ENCODE results near the gene CTDP1. TPM values are rescaled to one million over a fixed set of nuclear protein-coding genes. Genes with fewer than 3 reads are reported as not detected.

The CTDP1 gene
- total RNA-seq, 1 experiment from 2014 or later = 24.9 TPM

DNA sequence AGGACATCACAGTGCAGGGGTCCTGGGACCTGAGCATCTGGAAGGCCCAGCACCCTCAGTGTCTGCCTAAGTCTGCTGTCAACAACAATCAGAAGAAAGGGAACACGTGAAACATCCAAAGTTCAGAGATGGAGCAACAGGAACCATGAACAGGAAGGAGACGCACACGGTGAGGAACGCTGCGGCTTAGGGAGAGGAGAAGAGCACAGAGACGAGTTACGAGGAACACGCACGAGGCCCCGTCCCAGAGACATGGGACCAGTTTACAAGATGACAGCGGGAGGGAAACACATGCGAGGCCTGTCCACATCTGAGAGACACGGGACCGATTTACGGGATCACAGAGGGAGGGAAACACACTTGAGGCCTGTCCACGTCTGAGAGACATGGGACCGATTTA is 115.2 kb downstream of the CTDP1 start:
- Histone ChIP-seq H3K9ac (ENCODE audit: low read length) (no peak overlapping the region), H3K4me2 (ENCODE audit: low read length) (no peak overlapping the region), H3K9me2 (ENCODE audit: insufficient read depth) (no peaks in the 10 kb centered on the region), H3K9me3 (ENCODE audit: control insufficient read depth in 1 of 2, insufficient read depth in 1 of 2, low read depth in 1 of 2, low read length in 2 of 2) (no peaks in the 10 kb centered on the region), H3K36me3 (ENCODE audit: control insufficient read depth in 1 of 2, insufficient read depth in 2 of 2, low read length in 2 of 2) (no peaks in the 10 kb centered on the region), H4K20me1 (ENCODE audit: insufficient read depth) (no peaks in the 10 kb centered on the region), H3K27ac (ENCODE audit: low read depth, low read length) (no peak overlapping the region), H3K79me2 (ENCODE audit: insufficient read depth, low read length) (no peaks in the 10 kb centered on the region), H2AFZ (ENCODE audit: low read depth, low read length, poor library complexity, severe bottlenecking) (no peak overlapping the region), H3K4me3 (replicated peaks in 1 of 2; ENCODE audit: low read depth in 1 of 2, low read length in 2 of 2) (no peak overlapping the region), H3K27me3 (ENCODE audit: insufficient read depth, low read length) (no peaks in the 10 kb centered on the region), H3K4me1 (ENCODE audit: control insufficient read depth in 1 of 2, insufficient read depth in 2 of 2, low read length in 2 of 2) (no peaks in the 10 kb centered on the region)
- BruUV-seq (replicated peaks) = no TSS peak
- no peak for ATAC-seq
- POLR2A ChIA-PET = no interaction called here
- CTCF ChIA-PET = no interaction called here
- RAD21 ChIA-PET (ENCODE audit: low non-redundant PET in 1 of 2, low total read pairs in 2 of 2, uncharacterized antibody in 2 of 2, unreplicated experiment in 2 of 2) = no interaction called here
- intact Hi-C loops (cut with micrococcal nuclease) = no loop called here
- no peak for DNase-seq (ENCODE audit: low read depth, low spot score)
- TF ChIP-seq ZNF274 (IDR thresholded peaks at IDR 0.05; ENCODE audit: low read depth, low read length) = no peak
- no peak for TF ChIP-seq EZH2phosphoT487 (IDR thresholded peaks at IDR 0.05; ENCODE audit: borderline replicate concordance)
- no peak for TF ChIP-seq ZFX (IDR thresholded peaks at IDR 0.05)
- no peak for TF ChIP-seq SIN3A (IDR thresholded peaks at IDR 0.05; ENCODE audit: low read depth)
- TF ChIP-seq, protein P1, sequence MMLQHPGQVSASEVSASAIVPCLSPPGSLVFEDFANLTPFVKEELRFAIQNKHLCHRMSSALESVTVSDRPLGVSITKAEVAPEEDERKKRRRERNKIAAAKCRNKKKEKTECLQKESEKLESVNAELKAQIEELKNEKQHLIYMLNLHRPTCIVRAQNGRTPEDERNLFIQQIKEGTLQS (IDR thresholded peaks at IDR 0.05) = no peak
- no peak for TF ChIP-seq ELF1 (IDR thresholded peaks at IDR 0.05; ENCODE audit: borderline replicate concordance, low read depth)
- no peak for TF ChIP-seq EGR1 (IDR thresholded peaks at IDR 0.05; ENCODE audit: low read depth)

DNA sequence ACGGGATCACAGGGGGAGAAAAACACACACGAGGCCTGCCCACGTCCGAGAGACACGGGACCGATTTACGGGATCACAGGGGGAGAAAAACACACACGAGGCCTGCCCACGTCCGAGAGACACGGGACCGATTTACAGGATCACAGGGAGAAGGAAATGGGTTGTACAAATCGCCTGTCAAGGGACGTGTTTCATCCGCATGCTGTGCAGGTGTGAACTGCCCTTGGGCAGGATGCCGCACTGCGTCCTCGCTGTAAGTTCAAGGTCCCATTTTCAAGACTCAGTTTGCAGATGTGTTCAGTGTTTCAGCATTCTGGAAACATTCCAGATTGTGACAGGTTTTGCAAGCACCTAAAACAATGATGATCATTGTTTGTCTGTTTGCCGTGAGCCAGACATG is 115.8 kb downstream of the CTDP1 start:
- no peaks in the 10 kb centered on the region for H3K27me3 ChIP-seq (ENCODE audit: insufficient read depth, low read length)
- BruUV-seq (replicated peaks) = no TSS peak
- H3K4me3 ChIP-seq (replicated peaks in 1 of 2; ENCODE audit: low read depth in 1 of 2, low read length in 2 of 2) = no peak overlapping the region
- H2AFZ ChIP-seq (ENCODE audit: low read depth, low read length, poor library complexity, severe bottlenecking) = no peak overlapping the region
- H3K4me2 ChIP-seq (ENCODE audit: low read length) = no peak overlapping the region
- H3K9me3 ChIP-seq (ENCODE audit: control insufficient read depth in 1 of 2, insufficient read depth in 1 of 2, low read depth in 1 of 2, low read length in 2 of 2) = no peaks in the 10 kb centered on the region
- ChIA-PET CTCF (no interaction called here), POLR2A (no interaction called here), RAD21 (ENCODE audit: low non-redundant PET in 1 of 2, low total read pairs in 2 of 2, uncharacterized antibody in 2 of 2, unreplicated experiment in 2 of 2) (no interaction called here)
- no peak for ATAC-seq
- H3K36me3 ChIP-seq (ENCODE audit: control insufficient read depth in 1 of 2, insufficient read depth in 2 of 2, low read length in 2 of 2) = no peaks in the 10 kb centered on the region
- no peak overlapping the region for H3K9ac ChIP-seq (ENCODE audit: low read length)
- intact Hi-C loops (cut with micrococcal nuclease) = no loop called here
- no peaks in the 10 kb centered on the region for H3K9me2 ChIP-seq (ENCODE audit: insufficient read depth)
- no peaks in the 10 kb centered on the region for H3K79me2 ChIP-seq (ENCODE audit: insufficient read depth, low read length)
- DNase-seq (ENCODE audit: low read depth, low spot score) = no peak
- no peaks in the 10 kb centered on the region for H4K20me1 ChIP-seq (ENCODE audit: insufficient read depth)
- no peaks in the 10 kb centered on the region for H3K4me1 ChIP-seq (ENCODE audit: control insufficient read depth in 1 of 2, insufficient read depth in 2 of 2, low read length in 2 of 2)
- TF ChIP-seq RAD21 (IDR thresholded peaks at IDR 0.05; ENCODE audit: low read depth) (no peak), SRF (IDR thresholded peaks at IDR 0.05; ENCODE audit: low read depth) (no peak), YY1 (IDR thresholded peaks at IDR 0.05; ENCODE audit: extremely low read depth, insufficient replicate concordance, low read depth, low read length) (no peak), ZFX (IDR thresholded peaks at IDR 0.05) (no peak)
- TF ChIP-seq, protein P2, sequence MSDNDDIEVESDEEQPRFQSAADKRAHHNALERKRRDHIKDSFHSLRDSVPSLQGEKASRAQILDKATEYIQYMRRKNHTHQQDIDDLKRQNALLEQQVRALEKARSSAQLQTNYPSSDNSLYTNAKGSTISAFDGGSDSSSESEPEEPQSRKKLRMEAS (IDR thresholded peaks at IDR 0.05) = no peak
- no peak overlapping the region for H3K27ac ChIP-seq (ENCODE audit: low read depth, low read length)
